Hematopoietic multipotent progenitor cell treated with erythropoietin and hydrocortisone succinate and interleukin-3 and kit ligand, for 15 days (in vitro differentiated cells): ENCODE results near the gene KIAA0319L.

Source experiments
- DNase-seq: peaks from one replicate; pipeline ENCODE4 v3.0.0-alpha.2; 2015; ENCODE audit warnings: low spot score

The KIAA0319L gene

DNA sequence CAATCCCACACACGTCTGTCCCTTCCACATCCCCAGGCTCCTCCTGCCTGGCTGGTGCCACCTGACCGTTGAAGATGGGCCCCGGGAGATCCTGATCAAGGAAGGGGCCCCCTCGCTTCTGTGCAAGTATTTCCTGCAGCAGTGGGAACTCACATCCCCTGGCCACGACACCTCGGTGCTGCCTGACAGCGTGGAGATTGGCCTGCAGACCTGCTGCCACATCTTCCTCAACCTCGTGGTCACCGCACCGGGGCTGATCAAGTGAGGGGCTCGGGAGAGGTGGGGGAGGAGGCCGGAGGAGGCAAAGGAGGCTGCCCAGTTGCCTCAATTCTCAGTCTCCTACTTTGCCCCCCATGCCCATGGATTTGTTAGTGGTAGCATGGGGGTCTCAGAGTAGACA lies 6.0 kb upstream of the KIAA0319L start:
- no peak for DNase-seq

DNA sequence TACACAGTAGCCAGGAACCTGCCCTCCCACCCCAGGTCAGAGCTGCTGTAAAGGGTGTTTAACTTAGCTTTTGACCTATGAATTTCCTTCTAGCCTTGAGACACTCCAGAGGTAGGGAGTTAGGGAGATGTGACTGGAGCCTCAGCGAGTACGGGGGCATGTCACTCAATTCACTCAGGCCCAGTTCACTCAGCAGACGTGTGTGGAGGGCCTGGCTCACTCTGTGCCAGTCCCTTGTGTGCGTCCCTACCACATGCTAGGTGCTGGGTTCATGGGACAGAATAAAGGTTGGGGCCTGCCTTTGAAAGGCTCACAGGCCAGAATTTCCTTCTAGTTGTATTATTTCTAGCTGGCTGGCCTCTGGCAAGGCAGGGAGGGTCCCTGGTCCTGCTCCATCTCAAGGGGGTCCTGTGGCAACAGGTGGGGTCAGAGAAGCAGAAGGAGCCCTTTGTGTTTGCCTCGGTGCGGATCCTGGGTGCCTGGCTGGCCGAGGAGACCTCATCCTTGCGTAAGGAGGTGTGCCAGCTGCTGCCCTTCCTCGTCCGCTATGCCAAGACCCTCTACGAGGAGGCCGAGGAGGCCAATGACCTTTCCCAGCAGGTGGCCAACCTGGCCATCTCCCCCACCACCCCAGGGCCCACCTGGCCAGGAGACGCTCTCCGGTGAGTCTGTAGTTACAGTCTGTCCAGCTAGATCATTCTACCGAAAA lies 4.9 kb upstream of the KIAA0319L start:
- DNase-seq: no peak

DNA sequence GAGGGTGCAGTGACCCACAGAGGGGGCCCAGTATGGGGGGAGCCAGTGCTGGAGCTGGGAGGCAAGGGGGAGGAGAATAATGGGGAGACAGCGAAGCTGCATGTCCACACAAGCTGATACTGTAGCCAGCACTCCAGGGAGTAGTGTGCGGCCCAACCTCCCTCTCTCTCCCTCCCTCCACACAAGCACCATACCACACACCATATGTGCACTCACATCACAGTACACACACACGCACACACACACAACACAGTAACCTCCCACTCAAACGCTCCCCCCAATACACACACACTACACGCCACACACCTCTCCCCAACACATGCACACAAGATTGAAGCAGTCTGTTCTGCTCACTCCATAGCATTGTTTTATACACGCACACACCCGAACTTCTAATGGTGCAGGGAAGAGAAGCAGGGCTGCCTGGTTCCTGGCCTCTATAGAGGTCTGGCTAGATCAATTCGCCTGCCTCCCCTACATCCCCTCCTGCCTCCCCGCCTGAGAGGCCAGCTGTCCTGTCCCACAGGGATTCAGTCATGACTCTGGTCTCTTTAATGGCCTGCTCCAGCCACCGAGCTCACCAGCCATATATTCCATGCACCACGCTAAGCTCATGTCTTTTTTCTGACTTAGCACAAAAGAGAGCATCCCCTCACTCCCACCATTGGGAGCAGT lies 4.2 kb upstream of the KIAA0319L start:
- no peak for DNase-seq

DNA sequence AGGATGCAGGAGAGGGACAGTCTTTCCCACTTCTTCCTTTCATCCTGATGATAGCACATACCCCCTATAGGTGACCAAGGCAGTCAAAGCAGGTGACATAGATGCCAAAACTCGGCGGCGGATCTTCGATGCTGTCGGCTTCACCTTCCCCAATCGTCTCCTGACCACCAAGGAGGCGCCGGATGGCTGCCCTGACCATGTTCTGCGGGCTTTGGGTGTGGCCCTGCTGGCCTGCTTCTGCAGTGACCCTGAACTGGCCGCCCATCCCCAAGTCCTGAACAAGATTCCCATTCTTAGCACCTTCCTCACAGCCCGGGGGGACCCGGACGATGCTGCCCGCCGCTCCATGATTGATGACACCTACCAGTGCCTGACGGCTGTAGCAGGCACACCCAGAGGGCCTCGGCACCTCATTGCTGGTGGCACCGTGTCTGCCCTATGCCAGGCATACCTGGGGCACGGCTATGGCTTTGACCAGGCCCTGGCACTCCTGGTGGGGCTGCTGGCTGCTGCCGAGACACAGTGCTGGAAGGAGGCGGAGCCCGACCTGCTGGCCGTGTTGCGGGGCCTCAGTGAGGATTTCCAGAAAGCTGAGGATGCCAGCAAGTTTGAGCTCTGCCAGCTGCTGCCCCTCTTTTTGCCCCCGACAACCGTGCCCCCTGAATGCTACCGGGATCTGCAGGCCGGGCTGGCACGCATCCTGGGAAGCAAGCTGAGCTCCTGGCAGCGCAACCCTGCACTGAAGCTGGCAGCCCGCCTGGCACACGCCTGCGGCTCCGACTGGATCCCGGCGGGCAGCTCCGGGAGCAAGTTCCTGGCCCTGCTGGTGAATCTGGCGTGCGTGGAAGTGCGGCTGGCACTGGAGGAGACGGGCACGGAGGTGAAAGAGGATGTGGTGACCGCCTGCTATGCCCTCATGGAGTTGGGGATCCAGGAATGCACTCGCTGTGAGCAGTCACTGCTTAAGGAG lies 3.3 kb upstream of the KIAA0319L start:
- DNase-seq: no peak

DNA sequence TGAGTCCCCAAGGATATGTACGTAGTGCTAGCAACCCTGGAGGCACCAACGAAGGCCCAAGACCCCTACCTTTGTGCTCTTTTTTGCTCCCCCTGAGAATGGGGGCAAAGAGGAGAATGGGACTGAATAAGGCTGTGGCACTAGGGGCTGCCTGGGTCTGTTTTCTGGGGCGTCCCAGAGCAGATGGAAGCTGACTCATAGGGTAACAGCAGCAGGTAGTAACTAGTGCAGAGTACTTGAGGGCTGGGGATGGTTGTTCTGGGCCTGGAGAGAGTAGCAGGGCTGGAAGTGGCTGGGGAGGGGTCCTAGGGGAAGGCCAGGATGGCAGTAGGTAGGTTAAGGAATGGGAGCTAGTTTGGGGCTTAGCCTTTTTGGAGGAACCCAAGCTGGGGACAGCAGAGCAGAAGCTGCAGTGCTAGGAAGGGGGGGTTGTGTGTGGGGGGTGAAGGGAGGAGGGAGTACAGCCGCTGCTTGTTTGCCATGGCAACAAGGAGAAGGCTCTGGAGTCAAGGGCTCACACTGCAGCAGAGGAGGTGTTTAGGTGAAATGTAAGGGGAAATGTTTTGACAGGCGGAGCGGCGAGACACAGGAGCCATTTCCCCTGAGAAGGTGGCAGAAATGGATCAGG lies 2.2 kb upstream of the KIAA0319L start:
- DNase-seq: no peak

GRCh38 chr1:35558374-35559316 lies 1.4 kb upstream of the KIAA0319L start:
- no peak for DNase-seq

- peak; percentile 95 for DNase-seq
Observed at GRCh38 chr1:35557611-35558373, 589 bp upstream of the KIAA0319L start, which contains the start of gene NCDN. Gene NCDN, plus strand, starts transcription at chr1:35557799. Its CDS starts 392 bp downstream, at chr1:35558191.

- DNase-seq: peak; percentile 39
Observed at GRCh38 chr1:35556484-35557117, 602 bp downstream of the KIAA0319L start.

- no peak for DNase-seq
Observed at GRCh38 chr1:35555601-35556477, 1.4 kb downstream of the KIAA0319L start.

GRCh38 chr1:35555212-35555584 lies 2.0 kb downstream of the KIAA0319L start:
- no peak for DNase-seq

- no peak for DNase-seq
Observed at GRCh38 chr1:35554266-35555211, 2.7 kb downstream of the KIAA0319L start.

DNA sequence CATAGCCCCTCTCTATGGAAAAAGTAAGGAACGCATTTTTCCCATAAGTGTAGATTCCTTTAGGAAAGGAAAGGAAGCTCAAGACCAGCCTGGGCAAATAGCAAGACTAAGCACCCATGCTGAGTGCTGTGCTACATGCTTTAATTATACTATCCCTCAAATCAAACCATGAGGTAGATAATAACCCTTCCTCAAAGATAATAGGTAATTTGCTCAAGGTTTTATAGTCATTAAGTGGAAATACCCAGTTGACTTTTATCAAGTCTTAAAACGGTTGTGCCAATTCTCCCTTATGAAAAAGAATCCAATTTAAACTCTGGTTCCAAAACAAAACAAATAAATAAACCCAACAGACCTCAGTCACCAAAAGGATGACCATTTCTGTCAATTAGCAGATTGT lies 3.4 kb downstream of the KIAA0319L start:
- no peak for DNase-seq

DNA sequence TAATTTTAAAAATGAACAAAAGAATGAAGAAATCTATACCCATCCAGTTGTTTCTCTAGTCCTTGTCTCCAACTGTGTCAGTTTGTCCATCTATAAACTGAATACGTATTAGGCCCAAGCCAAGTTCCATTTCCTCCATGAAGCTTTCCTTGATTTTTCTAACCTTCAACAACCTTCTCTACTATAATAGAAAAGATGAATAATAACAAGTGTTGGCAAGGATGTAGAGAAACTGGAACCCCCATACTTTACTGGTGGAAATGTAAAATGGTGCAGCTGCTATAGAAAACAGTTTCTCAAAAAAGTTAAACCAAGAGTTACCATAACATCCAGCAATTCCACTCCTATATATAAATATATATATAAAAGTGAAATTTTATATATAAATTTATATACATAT lies 10.6 kb downstream of the KIAA0319L start:
- no peak for DNase-seq

DNA sequence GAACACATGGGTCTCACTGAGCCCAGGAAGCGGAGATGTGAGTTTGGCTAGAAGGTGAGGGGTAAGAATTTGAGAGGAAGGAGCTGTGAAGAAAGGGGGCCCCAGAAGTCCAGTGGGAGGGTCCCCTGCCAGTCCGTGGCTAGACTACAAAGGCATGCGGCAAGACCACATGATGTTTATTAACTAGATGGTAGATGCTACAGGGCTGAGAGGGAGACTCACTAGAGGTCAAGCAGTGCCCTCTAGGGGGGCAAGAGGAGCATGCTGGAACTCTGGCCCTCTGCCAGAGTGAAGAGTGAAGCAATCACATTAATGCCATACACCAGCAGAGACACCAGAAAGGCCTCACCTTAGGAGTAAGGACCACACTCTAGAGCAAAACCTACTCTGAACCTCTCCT lies 12.2 kb downstream of the KIAA0319L start:
- DNase-seq: peak; percentile 87

- no peak for DNase-seq
Observed at GRCh38 chr1:35539824-35540261, 17.4 kb downstream of the KIAA0319L start.

GRCh38 chr1:35539073-35539823 lies 18.0 kb downstream of the KIAA0319L start:
- no peak for DNase-seq

GRCh38 chr1:35537806-35538205 lies 19.4 kb downstream of the KIAA0319L start:
- no peak for DNase-seq
